ENCODE measurements around the gene MAP2K1. TPM values are rescaled to one million over a fixed set of nuclear protein-coding genes. Genes with fewer than 3 reads are reported as not detected.

The MAP2K1 gene
- polyA plus RNA-seq, 1 experiment = 18.4 TPM

DNA sequence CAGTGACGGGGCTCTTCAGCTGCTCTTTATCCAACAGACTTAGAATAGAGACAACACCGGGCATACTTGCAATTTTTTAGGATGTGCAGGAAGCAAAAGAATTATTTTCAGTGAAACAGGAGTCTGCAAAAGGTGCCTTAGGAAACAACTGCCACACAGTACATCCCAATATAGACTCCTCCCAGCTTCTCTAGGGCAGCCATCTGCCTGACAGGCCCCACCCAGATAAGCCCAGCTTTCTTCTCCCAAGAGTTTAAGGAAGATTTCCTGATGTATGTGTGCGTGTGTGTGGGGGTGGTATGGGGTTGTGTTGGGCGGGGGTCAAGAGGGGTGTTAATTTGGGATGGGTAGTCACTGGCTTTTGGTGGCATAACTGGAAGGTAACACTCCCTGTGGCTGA is 21.5 kb downstream of the MAP2K1 start:
- Histone ChIP-seq H3K9me3 (ENCODE audit: control insufficient read depth, insufficient read depth, low read length) (no peaks in the 10 kb centered on the region), H3K27ac (ENCODE audit: low read depth, low read length) (no peak overlapping the region), H3K4me3 (ENCODE audit: low read depth, low read length) (no peak overlapping the region), H3K27me3 (ENCODE audit: control insufficient read depth, insufficient read depth, low read length) (no peaks in the 10 kb centered on the region)
- TF ChIP-seq, protein P1, sequence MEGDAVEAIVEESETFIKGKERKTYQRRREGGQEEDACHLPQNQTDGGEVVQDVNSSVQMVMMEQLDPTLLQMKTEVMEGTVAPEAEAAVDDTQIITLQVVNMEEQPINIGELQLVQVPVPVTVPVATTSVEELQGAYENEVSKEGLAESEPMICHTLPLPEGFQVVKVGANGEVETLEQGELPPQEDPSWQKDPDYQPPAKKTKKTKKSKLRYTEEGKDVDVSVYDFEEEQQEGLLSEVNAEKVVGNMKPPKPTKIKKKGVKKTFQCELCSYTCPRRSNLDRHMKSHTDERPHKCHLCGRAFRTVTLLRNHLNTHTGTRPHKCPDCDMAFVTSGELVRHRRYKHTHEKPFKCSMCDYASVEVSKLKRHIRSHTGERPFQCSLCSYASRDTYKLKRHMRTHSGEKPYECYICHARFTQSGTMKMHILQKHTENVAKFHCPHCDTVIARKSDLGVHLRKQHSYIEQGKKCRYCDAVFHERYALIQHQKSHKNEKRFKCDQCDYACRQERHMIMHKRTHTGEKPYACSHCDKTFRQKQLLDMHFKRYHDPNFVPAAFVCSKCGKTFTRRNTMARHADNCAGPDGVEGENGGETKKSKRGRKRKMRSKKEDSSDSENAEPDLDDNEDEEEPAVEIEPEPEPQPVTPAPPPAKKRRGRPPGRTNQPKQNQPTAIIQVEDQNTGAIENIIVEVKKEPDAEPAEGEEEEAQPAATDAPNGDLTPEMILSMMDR (IDR thresholded peaks at IDR 0.05; ENCODE audit: low read depth, low read length) = no peak
- ChIA-PET POLR2A (no interaction called here), CTCF (interaction anchor here (0.9 kb wide), 1 partner anchor 89 kb away, joined by 3 read pairs; the partner anchor contains the start of gene SNAPC5)
- DNase-seq (ENCODE audit: low read depth, low spot score) = no peak

DNA sequence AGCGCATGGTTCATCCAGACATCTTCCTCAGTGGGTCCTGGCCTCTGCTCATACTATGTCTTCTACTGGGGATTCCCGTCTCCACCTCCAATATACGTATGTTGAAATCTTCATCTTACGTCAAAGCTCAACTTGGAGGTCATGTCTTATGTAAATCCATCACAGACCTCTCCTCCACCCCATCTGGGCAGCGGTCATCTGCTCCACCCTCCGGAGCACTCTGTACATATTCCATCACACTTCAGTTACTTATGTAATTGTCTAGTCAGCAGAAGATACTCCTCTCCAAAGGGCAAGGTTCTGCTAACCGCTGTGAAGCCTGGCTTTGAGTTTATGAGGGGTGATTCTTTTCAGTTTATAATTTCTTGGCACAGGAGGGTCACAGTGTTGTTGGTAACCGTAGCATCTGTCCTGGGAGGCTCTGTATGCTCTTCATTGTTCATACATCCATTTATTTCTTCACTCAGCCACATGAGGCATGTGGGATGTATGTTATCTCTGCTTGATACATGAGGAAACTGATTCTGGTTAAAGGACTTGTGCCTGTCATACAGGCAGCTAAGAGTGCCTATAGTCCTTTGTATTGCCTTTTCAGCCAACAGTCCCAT is 22.1 kb downstream of the MAP2K1 start:
- Histone ChIP-seq H3K27me3 (ENCODE audit: control insufficient read depth, insufficient read depth, low read length) (no peaks in the 10 kb centered on the region), H3K4me3 (ENCODE audit: low read depth, low read length) (no peak overlapping the region), H3K9me3 (ENCODE audit: control insufficient read depth, insufficient read depth, low read length) (no peaks in the 10 kb centered on the region), H3K27ac (ENCODE audit: low read depth, low read length) (no peak overlapping the region)
- TF ChIP-seq, protein P1 (IDR thresholded peaks at IDR 0.05; ENCODE audit: low read depth, low read length) = no peak
- ChIA-PET POLR2A (no interaction called here), CTCF (interaction anchor here (0.9 kb wide), 1 partner anchor 89 kb away, joined by 3 read pairs; the partner anchor contains the start of gene SNAPC5)
- no peak for DNase-seq (ENCODE audit: low read depth, low spot score)

DNA sequence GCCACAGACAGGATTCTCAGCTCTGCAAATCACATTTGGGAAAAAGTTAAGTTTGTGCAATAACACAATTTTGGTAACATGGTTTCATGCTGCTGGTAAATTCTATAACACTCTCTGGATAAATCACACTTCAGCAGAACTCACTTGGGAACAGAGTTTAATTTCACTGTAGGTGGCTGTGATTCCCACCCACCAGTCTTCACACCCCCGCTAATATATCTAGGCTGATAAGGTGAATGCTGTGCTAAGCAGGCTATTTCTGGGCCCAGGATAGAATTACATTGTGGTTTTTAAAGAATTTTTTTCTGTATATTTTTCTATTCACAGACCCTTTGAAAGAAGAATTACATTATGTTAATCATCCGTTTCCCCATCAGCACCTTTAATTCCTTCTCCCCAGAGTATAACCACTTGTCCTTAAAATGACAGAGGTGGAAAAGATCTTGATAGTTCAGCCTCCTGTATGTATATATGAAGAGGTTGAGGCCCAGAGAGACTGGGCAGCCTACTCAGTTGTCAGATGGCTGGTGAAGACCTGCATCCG is 22.9 kb downstream of the MAP2K1 start:
- TF ChIP-seq, protein P1 (IDR thresholded peaks at IDR 0.05; ENCODE audit: low read depth, low read length) = no peak
- CTCF ChIA-PET = no interaction called here
- POLR2A ChIA-PET = no interaction called here

DNA sequence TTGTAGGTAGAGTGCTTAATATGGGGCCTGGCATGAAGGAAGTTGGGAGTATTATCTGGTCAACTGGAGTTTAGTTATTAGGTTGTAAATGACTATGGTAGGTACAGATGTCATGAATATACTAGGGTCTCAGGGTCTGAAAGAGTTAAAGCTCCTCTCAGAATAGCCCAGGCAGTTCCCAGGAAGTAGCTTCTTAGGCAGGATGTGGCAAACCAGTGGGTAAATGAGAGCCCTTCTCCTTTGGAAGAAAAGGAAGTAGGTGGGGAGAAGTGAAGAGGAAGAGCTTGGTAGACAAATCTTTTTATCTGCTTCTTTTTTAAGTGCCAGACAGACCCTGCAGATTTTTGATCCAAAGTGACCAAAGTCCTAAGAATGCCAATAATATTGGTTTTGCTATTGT is 24.5 kb downstream of the MAP2K1 start:
- ChIA-PET POLR2A (no interaction called here), CTCF (no interaction called here)
- no peak for DNase-seq (ENCODE audit: low read depth, low spot score)
- TF ChIP-seq, protein P1 (IDR thresholded peaks at IDR 0.05; ENCODE audit: low read depth, low read length) = no peak
- Histone ChIP-seq H3K4me3 (ENCODE audit: low read depth, low read length) (no peak overlapping the region), H3K9me3 (ENCODE audit: control insufficient read depth, insufficient read depth, low read length) (no peaks in the 10 kb centered on the region; the same call in 1 of the 2 replicates), H3K27me3 (ENCODE audit: control insufficient read depth, insufficient read depth, low read length) (no peaks in the 10 kb centered on the region), H3K27ac (ENCODE audit: low read depth, low read length) (no peak overlapping the region)

More for the DNA sequence above, 22.9 kb downstream of the MAP2K1 start:
- no peaks in the 10 kb centered on the region; the same call in 1 of the 2 replicates for H3K9me3 ChIP-seq (ENCODE audit: control insufficient read depth, insufficient read depth, low read length)
- H3K4me3 ChIP-seq (ENCODE audit: low read depth, low read length) = no peak overlapping the region
- no peak for DNase-seq (ENCODE audit: low read depth, low spot score)
- no peaks in the 10 kb centered on the region for H3K27me3 ChIP-seq (ENCODE audit: control insufficient read depth, insufficient read depth, low read length)
- H3K27ac ChIP-seq (ENCODE audit: low read depth, low read length) = no peak overlapping the region

DNA sequence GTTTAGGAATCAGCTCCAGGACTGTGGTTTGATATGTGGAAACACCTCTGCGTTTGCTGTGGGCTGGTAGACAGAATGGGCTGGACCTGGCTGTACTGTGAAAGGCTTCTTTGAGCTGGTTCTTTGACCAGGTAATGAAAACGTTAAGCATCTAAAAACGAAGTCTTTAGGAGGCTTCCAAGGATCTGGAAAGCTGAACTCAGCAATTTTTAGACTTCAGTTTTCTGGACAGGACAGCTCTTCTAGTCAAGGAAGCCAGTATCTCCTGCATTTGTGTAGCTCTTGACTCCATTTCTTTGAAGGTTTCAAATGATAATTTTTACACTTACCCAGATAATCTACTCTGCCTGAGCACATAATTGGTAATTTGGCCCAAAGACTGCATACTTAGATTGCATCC is 25.5 kb downstream of the MAP2K1 start:
- TF ChIP-seq, protein P1 (IDR thresholded peaks at IDR 0.05; ENCODE audit: low read depth, low read length) = no peak
- Histone ChIP-seq H3K9me3 (ENCODE audit: control insufficient read depth, insufficient read depth, low read length) (no peaks in the 10 kb centered on the region; the same call in 1 of the 2 replicates), H3K4me3 (ENCODE audit: low read depth, low read length) (no peak overlapping the region), H3K27me3 (ENCODE audit: control insufficient read depth, insufficient read depth, low read length) (no peaks in the 10 kb centered on the region), H3K27ac (ENCODE audit: low read depth, low read length) (no peak overlapping the region)
- no peak for DNase-seq (ENCODE audit: low read depth, low spot score)
- CTCF ChIA-PET = no interaction called here
- POLR2A ChIA-PET = no interaction called here
